Retinal pigment epithelial cell (primary cell): ENCODE measurements around the gene ELL.
A peak's percentile ranks its signal among the peaks of the same experiment; 100 is the strongest.

ENCODE experiments used
- DNase-seq: peaks from one replicate; pipeline ENCODE4 v3.0.0-alpha.2; 2010; ENCODE audit warnings: low read depth
- H3K4me3 ChIP-seq: 2 replicates; pipeline ENCODE4 v1.5.1; 2011; ENCODE audit warnings: mild to moderate bottlenecking, low read length, control low read depth, moderate library complexity
- TF ChIP-seq, protein P1 (sequence below): conservative IDR thresholded peaks from 2 replicates; pipeline ENCODE4 v1.5.1; 2011; ENCODE audit warnings: low read depth, low read length, control low read depth, inconsistent platforms

ELL gene

DNA sequence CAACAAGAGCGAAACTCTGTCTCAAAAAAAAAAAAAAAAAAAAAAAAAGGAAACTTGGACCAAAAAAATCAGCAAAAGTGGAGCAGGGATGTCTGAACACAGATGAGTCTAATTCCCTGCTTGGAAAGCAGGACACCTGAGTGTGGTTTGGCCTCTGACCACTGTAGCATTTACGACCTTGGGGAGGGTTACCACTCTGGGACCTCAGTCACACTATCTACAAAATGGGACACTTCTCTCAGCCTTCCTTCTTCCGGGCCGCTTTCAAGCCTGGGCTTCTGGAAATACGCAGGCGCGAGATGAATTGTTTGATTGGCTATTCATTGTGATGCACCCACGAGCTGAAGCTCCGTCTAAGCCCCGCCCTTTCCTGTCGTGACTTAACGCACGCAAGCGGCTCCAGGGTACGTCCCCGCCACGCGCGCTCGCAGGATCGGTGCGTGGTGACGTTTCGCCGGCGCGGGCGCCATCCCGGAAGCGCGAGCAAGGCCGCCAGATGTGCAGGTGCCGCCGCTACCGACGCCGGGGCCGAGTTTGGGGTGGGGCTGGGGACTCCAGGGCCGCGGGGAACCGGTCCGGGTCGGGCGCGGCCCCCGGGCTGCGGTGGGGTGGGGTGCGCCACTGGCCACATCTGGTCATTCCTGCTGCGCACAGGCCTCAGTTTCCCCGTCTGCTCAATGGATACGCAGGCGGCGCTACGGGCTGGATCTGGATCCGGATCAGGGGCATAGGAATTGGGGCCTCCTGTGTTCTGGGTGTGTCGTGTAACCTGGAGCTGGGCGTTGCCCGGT is 35.7 kb upstream of the ELL start, which contains the start of gene KXD1:
KXD1 (plus strand) TSS at position 460 of the 791 bp plus-strand sequence. CDS start 4,187 bp downstream, outside the sequence.
- H3K4me3 ChIP-seq, result peak within 1 kb of the TSS; percentile 91
- DNase-seq, result peak; percentile 86
- TF ChIP-seq, protein P1, sequence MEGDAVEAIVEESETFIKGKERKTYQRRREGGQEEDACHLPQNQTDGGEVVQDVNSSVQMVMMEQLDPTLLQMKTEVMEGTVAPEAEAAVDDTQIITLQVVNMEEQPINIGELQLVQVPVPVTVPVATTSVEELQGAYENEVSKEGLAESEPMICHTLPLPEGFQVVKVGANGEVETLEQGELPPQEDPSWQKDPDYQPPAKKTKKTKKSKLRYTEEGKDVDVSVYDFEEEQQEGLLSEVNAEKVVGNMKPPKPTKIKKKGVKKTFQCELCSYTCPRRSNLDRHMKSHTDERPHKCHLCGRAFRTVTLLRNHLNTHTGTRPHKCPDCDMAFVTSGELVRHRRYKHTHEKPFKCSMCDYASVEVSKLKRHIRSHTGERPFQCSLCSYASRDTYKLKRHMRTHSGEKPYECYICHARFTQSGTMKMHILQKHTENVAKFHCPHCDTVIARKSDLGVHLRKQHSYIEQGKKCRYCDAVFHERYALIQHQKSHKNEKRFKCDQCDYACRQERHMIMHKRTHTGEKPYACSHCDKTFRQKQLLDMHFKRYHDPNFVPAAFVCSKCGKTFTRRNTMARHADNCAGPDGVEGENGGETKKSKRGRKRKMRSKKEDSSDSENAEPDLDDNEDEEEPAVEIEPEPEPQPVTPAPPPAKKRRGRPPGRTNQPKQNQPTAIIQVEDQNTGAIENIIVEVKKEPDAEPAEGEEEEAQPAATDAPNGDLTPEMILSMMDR, result no peak

DNA sequence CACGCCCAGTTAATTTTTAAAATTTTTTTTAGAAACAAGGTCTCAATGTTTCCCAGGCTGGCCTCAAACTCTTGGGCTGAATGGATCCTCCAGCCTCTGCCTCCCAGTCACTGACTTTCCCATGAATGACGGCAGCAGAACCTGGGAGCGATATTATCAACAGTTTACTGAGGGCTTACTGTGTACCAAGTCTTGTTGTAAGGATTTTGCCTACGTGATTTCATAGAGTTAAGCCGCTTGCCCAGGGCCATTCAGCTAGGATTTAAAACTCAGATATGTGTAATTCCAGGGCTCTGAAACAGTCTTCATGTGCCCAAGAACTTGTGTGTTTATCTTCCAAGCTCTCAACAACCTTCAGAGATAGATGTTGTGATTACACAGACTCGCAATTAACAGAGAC is 29.8 kb upstream of the ELL start:
- TF ChIP-seq, protein P1, result no peak
- no peak overlapping the region for H3K4me3 ChIP-seq
- peak; percentile 67 for DNase-seq

- peak overlapping the region; percentile 46 for H3K4me3 ChIP-seq
- no peak for DNase-seq
- TF ChIP-seq, protein P1, result no peak
Observed at GRCh38 chr19:18543814-18544475, 22.1 kb upstream of the ELL start.

- H3K4me3 ChIP-seq, result peak within 1 kb of the TSS; percentile 69
- TF ChIP-seq, protein P1, result no peak
Observed at GRCh38 chr19:18542941-18543813, 21.3 kb upstream of the ELL start, which contains the start of gene FKBP8. FKBP8 (minus strand) TSS chr19:18543573; CDS start chr19:18541970, 1,603 bp downstream.

DNA sequence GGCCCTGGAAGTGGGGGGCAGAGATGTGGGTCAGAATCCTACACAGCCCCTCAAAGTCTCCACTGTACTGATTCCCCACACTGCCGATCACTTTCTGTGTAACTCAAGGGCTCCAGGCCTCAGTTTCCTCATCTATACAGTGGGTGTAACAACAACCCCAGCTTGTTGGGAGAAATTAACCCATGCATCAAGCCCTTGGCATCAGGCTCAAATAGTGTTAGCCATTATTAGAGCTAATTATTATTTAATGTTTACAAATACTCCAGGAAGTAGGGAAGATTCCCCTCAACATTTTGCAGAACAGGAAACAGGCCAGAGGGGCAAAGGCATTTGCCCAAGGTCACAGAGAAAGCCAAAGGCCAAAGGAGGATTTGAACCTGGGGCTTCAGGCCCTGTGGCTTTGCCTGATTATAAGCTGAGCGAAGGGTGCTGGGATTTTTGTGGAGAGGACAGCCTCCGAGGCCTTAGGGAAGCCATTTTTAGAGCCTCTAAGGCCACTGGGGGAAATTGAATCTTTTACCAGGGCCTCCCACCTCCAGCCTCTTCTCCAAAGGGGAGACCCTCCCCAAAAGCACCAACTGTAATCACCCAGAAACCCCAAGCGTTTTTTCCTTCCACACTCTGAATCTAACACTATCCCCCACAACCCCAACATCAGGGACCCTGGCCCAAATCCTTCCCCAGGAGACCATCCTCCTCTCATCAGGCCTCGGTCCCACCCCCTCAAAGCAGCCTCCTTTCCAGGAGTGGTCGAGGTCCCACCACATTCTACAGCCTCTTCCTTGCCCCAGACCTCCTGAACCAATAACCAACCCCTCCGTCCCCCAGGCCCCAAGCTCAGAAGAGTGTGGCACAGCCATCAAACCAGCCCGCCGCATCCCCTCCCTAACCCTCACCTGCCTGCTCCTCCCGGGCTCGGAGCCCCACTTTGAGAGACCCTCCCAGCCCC is 20.4 kb upstream of the ELL start:
- H3K4me3 ChIP-seq, result peak overlapping the region; percentile 69
- TF ChIP-seq, protein P1, result no peak
- no peak for DNase-seq

More at GRCh38 chr19:18542941-18543813, 21.3 kb upstream of the ELL start, which contains the start of gene FKBP8:
- peak; percentile 46 for DNase-seq
